HCT116 (cell line): Measurements from ENCODE around the gene IL1RL1.

Source experiments
- EGR1 ChIP-seq: IDR thresholded peaks from 2 replicates; pipeline ENCODE4 v1.6.1; 2012; ENCODE audit warnings: low read depth
- EZH2 ChIP-seq: fragments of 200-600 bp; sonication (generic); IDR thresholded peaks from 2 replicates; pipeline ENCODE4 v1.6.1; 2017; ENCODE audit warnings: antibody characterized with exemption, mixed run types
- EZH2phosphoT487 ChIP-seq: fragments of 200-600 bp; IDR thresholded peaks from 2 replicates; pipeline ENCODE4 v1.6.1; 2018; ENCODE audit warnings: antibody characterized with exemption, borderline replicate concordance
- POLR2A ChIP-seq: IDR thresholded peaks from 2 replicates; pipeline ENCODE4 v1.7.0; 2011; ENCODE audit warnings: borderline replicate concordance; ENCODE audit not compliant: insufficient read depth, insufficient read length; ENCODE audit errors: extremely low read depth
- POLR2AphosphoS5 ChIP-seq: IDR thresholded peaks from 2 replicates; pipeline ENCODE4 v1.6.1; 2011; ENCODE audit warnings: mild to moderate bottlenecking, low read depth, low read length, moderate library complexity
- RAD21 ChIP-seq: IDR thresholded peaks from 2 replicates; pipeline ENCODE4 v1.6.1; 2012; ENCODE audit warnings: low read depth, mild to moderate bottlenecking
- SP1 ChIP-seq: IDR thresholded peaks from 2 replicates; pipeline ENCODE4 v1.6.1; 2012; ENCODE audit warnings: low read depth
- YY1 ChIP-seq: IDR thresholded peaks from 2 replicates; pipeline ENCODE4 v1.6.1; 2011; ENCODE audit warnings: low read length, low read depth, moderate library complexity, mild to moderate bottlenecking; ENCODE audit not compliant: insufficient replicate concordance; ENCODE audit errors: extremely low read depth
- ZNF274 ChIP-seq: fragments of 200-500 bp; sonication (Bioruptor generic); IDR thresholded peaks from 2 replicates; pipeline ENCODE4 v1.6.1; 2014; ENCODE audit warnings: mild to moderate bottlenecking, low read depth, low read length, inconsistent platforms
- TF ChIP-seq, protein P1 (sequence below), 3 experiments: fragments of 200-600 bp in 1 of 3; sonication (generic) in 1 of 3; IDR thresholded peaks in 2 of 3; conservative IDR thresholded peaks in 1 of 3; 2 replicates each; pipeline ENCODE4 v1.5.1; 2012 to 2017; ENCODE audit warnings: low read depth in 2 of 3, low read length in 2 of 3, antibody characterized with exemption in 1 of 3, borderline replicate concordance in 1 of 3, control low read depth in 1 of 3, mild to moderate bottlenecking in 1 of 3, mixed read lengths in 1 of 3, mixed run types in 1 of 3, moderate library complexity in 1 of 3; ENCODE audit not compliant: insufficient read depth in 1 of 3
- TF ChIP-seq, protein P2 (sequence below): IDR thresholded peaks from 2 replicates; pipeline ENCODE4 v1.6.1; 2012
- TF ChIP-seq, protein P3 (sequence below): IDR thresholded peaks from 2 replicates; pipeline ENCODE4 v1.6.1; 2012; ENCODE audit warnings: low read depth
- TF ChIP-seq, protein P4 (sequence below): IDR thresholded peaks from 2 replicates; pipeline ENCODE4 v1.6.1; 2012

DNA sequence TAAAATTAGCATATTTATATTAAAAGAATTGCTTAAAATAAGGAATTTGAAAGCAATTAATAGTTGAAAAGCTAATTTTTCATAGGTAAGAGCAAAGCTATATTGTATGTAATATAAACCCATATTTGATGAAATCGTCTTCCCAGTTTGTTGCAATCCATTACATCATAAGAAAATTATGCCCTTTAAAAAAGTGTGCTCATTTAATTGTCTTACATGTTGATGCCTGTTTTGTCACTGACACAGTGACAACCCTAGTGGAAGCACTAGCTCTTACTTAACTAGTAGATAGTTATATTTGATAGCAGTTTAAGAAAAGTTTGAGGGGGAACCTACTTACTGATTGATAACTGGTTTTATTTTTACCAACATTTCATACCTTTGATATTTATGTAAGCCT, 81.6 kb downstream of the IL1RL1 start:
- TF ChIP-seq, protein P1, sequence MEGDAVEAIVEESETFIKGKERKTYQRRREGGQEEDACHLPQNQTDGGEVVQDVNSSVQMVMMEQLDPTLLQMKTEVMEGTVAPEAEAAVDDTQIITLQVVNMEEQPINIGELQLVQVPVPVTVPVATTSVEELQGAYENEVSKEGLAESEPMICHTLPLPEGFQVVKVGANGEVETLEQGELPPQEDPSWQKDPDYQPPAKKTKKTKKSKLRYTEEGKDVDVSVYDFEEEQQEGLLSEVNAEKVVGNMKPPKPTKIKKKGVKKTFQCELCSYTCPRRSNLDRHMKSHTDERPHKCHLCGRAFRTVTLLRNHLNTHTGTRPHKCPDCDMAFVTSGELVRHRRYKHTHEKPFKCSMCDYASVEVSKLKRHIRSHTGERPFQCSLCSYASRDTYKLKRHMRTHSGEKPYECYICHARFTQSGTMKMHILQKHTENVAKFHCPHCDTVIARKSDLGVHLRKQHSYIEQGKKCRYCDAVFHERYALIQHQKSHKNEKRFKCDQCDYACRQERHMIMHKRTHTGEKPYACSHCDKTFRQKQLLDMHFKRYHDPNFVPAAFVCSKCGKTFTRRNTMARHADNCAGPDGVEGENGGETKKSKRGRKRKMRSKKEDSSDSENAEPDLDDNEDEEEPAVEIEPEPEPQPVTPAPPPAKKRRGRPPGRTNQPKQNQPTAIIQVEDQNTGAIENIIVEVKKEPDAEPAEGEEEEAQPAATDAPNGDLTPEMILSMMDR (IDR thresholded peaks at IDR 0.05 in 2 of 3, conservative IDR thresholded peaks at IDR 0.05 in 1 of 3; ENCODE audit: borderline replicate concordance in 1 of 3, insufficient read depth in 1 of 3, low read depth in 2 of 3, low read length in 2 of 3), result no peak
- TF ChIP-seq RAD21 (no peak), SP1 (no peak), POLR2A (no peak), EZH2 (no peak), POLR2AphosphoS5 (no peak), EGR1 (no peak), ZNF274 (no peak), YY1 (no peak), EZH2phosphoT487 (no peak)
- TF ChIP-seq, protein P2, sequence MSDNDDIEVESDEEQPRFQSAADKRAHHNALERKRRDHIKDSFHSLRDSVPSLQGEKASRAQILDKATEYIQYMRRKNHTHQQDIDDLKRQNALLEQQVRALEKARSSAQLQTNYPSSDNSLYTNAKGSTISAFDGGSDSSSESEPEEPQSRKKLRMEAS, result no peak
- TF ChIP-seq, protein P3, sequence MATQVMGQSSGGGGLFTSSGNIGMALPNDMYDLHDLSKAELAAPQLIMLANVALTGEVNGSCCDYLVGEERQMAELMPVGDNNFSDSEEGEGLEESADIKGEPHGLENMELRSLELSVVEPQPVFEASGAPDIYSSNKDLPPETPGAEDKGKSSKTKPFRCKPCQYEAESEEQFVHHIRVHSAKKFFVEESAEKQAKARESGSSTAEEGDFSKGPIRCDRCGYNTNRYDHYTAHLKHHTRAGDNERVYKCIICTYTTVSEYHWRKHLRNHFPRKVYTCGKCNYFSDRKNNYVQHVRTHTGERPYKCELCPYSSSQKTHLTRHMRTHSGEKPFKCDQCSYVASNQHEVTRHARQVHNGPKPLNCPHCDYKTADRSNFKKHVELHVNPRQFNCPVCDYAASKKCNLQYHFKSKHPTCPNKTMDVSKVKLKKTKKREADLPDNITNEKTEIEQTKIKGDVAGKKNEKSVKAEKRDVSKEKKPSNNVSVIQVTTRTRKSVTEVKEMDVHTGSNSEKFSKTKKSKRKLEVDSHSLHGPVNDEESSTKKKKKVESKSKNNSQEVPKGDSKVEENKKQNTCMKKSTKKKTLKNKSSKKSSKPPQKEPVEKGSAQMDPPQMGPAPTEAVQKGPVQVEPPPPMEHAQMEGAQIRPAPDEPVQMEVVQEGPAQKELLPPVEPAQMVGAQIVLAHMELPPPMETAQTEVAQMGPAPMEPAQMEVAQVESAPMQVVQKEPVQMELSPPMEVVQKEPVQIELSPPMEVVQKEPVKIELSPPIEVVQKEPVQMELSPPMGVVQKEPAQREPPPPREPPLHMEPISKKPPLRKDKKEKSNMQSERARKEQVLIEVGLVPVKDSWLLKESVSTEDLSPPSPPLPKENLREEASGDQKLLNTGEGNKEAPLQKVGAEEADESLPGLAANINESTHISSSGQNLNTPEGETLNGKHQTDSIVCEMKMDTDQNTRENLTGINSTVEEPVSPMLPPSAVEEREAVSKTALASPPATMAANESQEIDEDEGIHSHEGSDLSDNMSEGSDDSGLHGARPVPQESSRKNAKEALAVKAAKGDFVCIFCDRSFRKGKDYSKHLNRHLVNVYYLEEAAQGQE, result no peak
- TF ChIP-seq, protein P4, sequence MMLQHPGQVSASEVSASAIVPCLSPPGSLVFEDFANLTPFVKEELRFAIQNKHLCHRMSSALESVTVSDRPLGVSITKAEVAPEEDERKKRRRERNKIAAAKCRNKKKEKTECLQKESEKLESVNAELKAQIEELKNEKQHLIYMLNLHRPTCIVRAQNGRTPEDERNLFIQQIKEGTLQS, result no peak
